Astrocyte (in vitro differentiated cells and primary cell): ENCODE results near the gene FOXM1. TPM values are rescaled to one million over a fixed set of nuclear protein-coding genes. Genes with fewer than 3 reads are reported as not detected.

Source experiments
- DNase-seq: peaks from one replicate; pipeline ENCODE4 v3.0.0-alpha.2; 2010; ENCODE audit warnings: low read depth
- FAIRE-seq: peaks from 2 replicates; lab custom pipeline; 2011; peaks lifted over from hg19 to GRCh38; lab: Jason Lieb, UNC
- H2AFZ ChIP-seq: 2 replicates; pipeline ENCODE4 v1.6.0; 2012; ENCODE audit warnings: low read depth, low read length, inconsistent platforms
- H3K27ac ChIP-seq: 2 replicates; pipeline ENCODE4 v1.5.1; 2011; ENCODE audit warnings: low read depth, low read length, inconsistent platforms
- H3K27me3 ChIP-seq: 2 replicates; pipeline ENCODE4 v1.6.0; 2011; ENCODE audit warnings: low read length, inconsistent platforms; ENCODE audit not compliant: insufficient read depth
- H3K36me3 ChIP-seq: 2 replicates; pipeline ENCODE4 v1.5.1; 2011; ENCODE audit warnings: low read length, inconsistent platforms; ENCODE audit not compliant: insufficient read depth
- H3K4me1 ChIP-seq: 2 replicates; pipeline ENCODE4 v1.5.1; 2011; ENCODE audit warnings: low read length, inconsistent platforms; ENCODE audit not compliant: insufficient read depth
- H3K4me2 ChIP-seq: 2 replicates; pipeline ENCODE4 v1.6.0; 2012; ENCODE audit warnings: low read length, inconsistent platforms
- H3K4me3 ChIP-seq: 2 replicates; pipeline ENCODE4 v1.5.1; 2011; ENCODE audit warnings: low read depth, mild to moderate bottlenecking, low read length, inconsistent platforms; ENCODE audit not compliant: insufficient read depth
- H3K79me2 ChIP-seq: 2 replicates; pipeline ENCODE4 v1.6.0; 2012; ENCODE audit warnings: mild to moderate bottlenecking, low read length, inconsistent platforms; ENCODE audit not compliant: insufficient read depth
- H3K9ac ChIP-seq: 2 replicates; pipeline ENCODE4 v1.6.0; 2012; ENCODE audit warnings: mild to moderate bottlenecking, low read length, inconsistent platforms
- H3K9me3 ChIP-seq: 2 replicates; pipeline ENCODE4 v1.5.1; 2012; ENCODE audit warnings: low read depth, mild to moderate bottlenecking, low read length, inconsistent platforms; ENCODE audit not compliant: insufficient read depth
- H4K20me1 ChIP-seq: 2 replicates; pipeline ENCODE4 v1.6.0; 2012; ENCODE audit warnings: low read length, inconsistent platforms; ENCODE audit not compliant: insufficient read depth
- H3K27ac Mint-ChIP-seq: one replicate; pipeline ENCODE4 v1.8.0; 2021; ENCODE audit warnings: mild to moderate bottlenecking, mixed read lengths; ENCODE audit not compliant: unreplicated experiment
- H3K27me3 Mint-ChIP-seq: one replicate; pipeline ENCODE4 v1.8.0; 2021; ENCODE audit warnings: low read depth, mixed read lengths; ENCODE audit not compliant: unreplicated experiment
- H3K36me3 Mint-ChIP-seq: one replicate; pipeline ENCODE4 v1.8.0; 2021; ENCODE audit warnings: low read depth, mixed read lengths; ENCODE audit not compliant: unreplicated experiment
- H3K4me1 Mint-ChIP-seq: one replicate; pipeline ENCODE4 v1.8.0; 2021; ENCODE audit warnings: low read depth, mixed read lengths; ENCODE audit not compliant: unreplicated experiment
- H3K4me3 Mint-ChIP-seq: one replicate; pipeline ENCODE4 v1.8.0; 2021; ENCODE audit warnings: mild to moderate bottlenecking, moderate library complexity, mixed read lengths; ENCODE audit not compliant: unreplicated experiment
- H3K9me3 Mint-ChIP-seq: one replicate; pipeline ENCODE4 v1.8.0; 2021; ENCODE audit warnings: mild to moderate bottlenecking, mixed read lengths; ENCODE audit not compliant: unreplicated experiment
- CTCF ChIP-seq: IDR thresholded peaks from 2 replicates; pipeline ENCODE4 v1.5.1; 2011; ENCODE audit warnings: low read depth, mild to moderate bottlenecking, inconsistent platforms, low read length, moderate library complexity; ENCODE audit not compliant: insufficient read depth
- EZH2 ChIP-seq: IDR thresholded peaks from 2 replicates; pipeline ENCODE4 v1.6.1; 2012; ENCODE audit warnings: mild to moderate bottlenecking, low read length, inconsistent platforms; ENCODE audit not compliant: insufficient read depth
- total RNA-seq: library from RNA; stranded (reverse); gene quantifications from 2 replicates; pipeline ENCODE4 v1.2.1, GENCODE V29; 2021

Gene FOXM1
- total RNA-seq, 1 donor from 2014 or later = 7.1 TPM

- H3K27ac Mint-ChIP-seq = no peak overlapping the region
Measured at GRCh38 chr12:2825132-2825531, 51.8 kb downstream of the FOXM1 start.

GRCh38 chr12:2824541-2824940, 52.4 kb downstream of the FOXM1 start:
- Mint-ChIP-seq H3K36me3 (peaks cover 32% of the 10 kb centered on the region), H3K27me3 (no peaks in the 10 kb centered on the region), H3K4me1 (peaks cover 5% of the 10 kb centered on the region), H3K9me3 (no peaks in the 10 kb centered on the region), H3K4me3 (no peak overlapping the region), H3K27ac (no peak overlapping the region)
- no peaks in the 10 kb centered on the region for H3K9me3 ChIP-seq
- FAIRE-seq (no peak), DNase-seq (peak; percentile 62)
- peaks cover 9% of the 10 kb centered on the region for H3K4me1 ChIP-seq
- no peak overlapping the region for H2AFZ ChIP-seq
- H3K27me3 ChIP-seq = no peaks in the 10 kb centered on the region
- H4K20me1 ChIP-seq = no peaks in the 10 kb centered on the region
- H3K4me2 ChIP-seq = no peak overlapping the region
- H3K9ac ChIP-seq = peak overlapping the region; percentile 10
- H3K4me3 ChIP-seq = no peak overlapping the region
- H3K79me2 ChIP-seq = no peaks in the 10 kb centered on the region
- TF ChIP-seq CTCF (no peak), EZH2 (no peak)
- peaks cover 21% of the 10 kb centered on the region for H3K36me3 ChIP-seq
- H3K27ac ChIP-seq = peak overlapping the region; percentile 48

More at GRCh38 chr12:2825132-2825531, 51.8 kb downstream of the FOXM1 start:
- Histone ChIP-seq H3K27me3 (no peaks in the 10 kb centered on the region), H3K79me2 (no peaks in the 10 kb centered on the region), H3K4me3 (no peak overlapping the region), H3K9ac (no peak overlapping the region), H4K20me1 (no peaks in the 10 kb centered on the region), H3K4me2 (no peak overlapping the region), H3K27ac (peak overlapping the region; percentile 43), H3K9me3 (no peaks in the 10 kb centered on the region), H3K36me3 (peaks cover 21% of the 10 kb centered on the region), H3K4me1 (peaks cover 9% of the 10 kb centered on the region), H2AFZ (no peak overlapping the region)
- peaks cover 34% of the 10 kb centered on the region for H3K36me3 Mint-ChIP-seq
- TF ChIP-seq EZH2 (no peak), CTCF (no peak)
- no peak overlapping the region for H3K4me3 Mint-ChIP-seq
- peaks cover 5% of the 10 kb centered on the region for H3K4me1 Mint-ChIP-seq
- DNase-seq = no peak
- no peaks in the 10 kb centered on the region for H3K27me3 Mint-ChIP-seq
- no peaks in the 10 kb centered on the region for H3K9me3 Mint-ChIP-seq
- no peak for FAIRE-seq

- H3K9ac ChIP-seq = no peak overlapping the region
- Mint-ChIP-seq H3K27me3 (no peaks in the 10 kb centered on the region), H3K9me3 (no peaks in the 10 kb centered on the region), H3K27ac (no peak overlapping the region), H3K36me3 (peaks cover 29% of the 10 kb centered on the region), H3K4me1 (peaks cover 5% of the 10 kb centered on the region), H3K4me3 (no peak overlapping the region)
- FAIRE-seq (no peak), DNase-seq (no peak)
- H3K4me2 ChIP-seq = no peak overlapping the region
- no peak overlapping the region for H3K27ac ChIP-seq
- H3K9me3 ChIP-seq = no peaks in the 10 kb centered on the region
- no peaks in the 10 kb centered on the region for H3K79me2 ChIP-seq
- H2AFZ ChIP-seq = no peak overlapping the region
- TF ChIP-seq CTCF (no peak), EZH2 (no peak)
- no peaks in the 10 kb centered on the region for H4K20me1 ChIP-seq
- no peak overlapping the region for H3K4me3 ChIP-seq
- H3K4me1 ChIP-seq = peaks cover 9% of the 10 kb centered on the region
- no peaks in the 10 kb centered on the region for H3K27me3 ChIP-seq
- H3K36me3 ChIP-seq = peaks cover 20% of the 10 kb centered on the region
Measured at GRCh38 chr12:2823483-2823882, 53.5 kb downstream of the FOXM1 start.
